Heart left ventricle (tissue), 16 donors: Measurements from ENCODE around the gene CR1. TPM values are rescaled to one million over a fixed set of nuclear protein-coding genes. Genes with fewer than 3 reads are reported as not detected.

Source experiments
- ATAC-seq, 4 donors: fragments of 200-7000 bp; cut with Tn5 transposase; one replicate each; pipeline ENCODE4 v1.9.1; 2020 to 2022; ENCODE audit warnings: moderate library complexity in 4 of 4, mild to moderate bottlenecking in 3 of 4, moderate number of reproducible peaks in 1 of 4
- DNase-seq, 5 donors: peaks; one replicate each; pipeline ENCODE4 v3.0.0-alpha.2; 2020
- H3K27ac ChIP-seq, 12 donors: fragments of 200-600 bp; sonication (generic) in 4 of 12; one replicate each; pipeline versions ENCODE4 v1.5.0 to v1.8.0; 2016 to 2022; ENCODE audit warnings: mild to moderate bottlenecking in 2 of 12
- H3K27me3 ChIP-seq, 9 donors: fragments of 200-600 bp; sonication (generic) in 2 of 9; one replicate each; pipeline versions ENCODE4 v1.5.1 to v1.8.0; 2016 to 2022; ENCODE audit warnings: mild to moderate bottlenecking in 3 of 9
- H3K36me3 ChIP-seq, 9 donors: fragments of 200-600 bp; sonication (generic) in 2 of 9; one replicate each; pipeline versions ENCODE4 v1.5.0 to v1.8.0; 2018 to 2022; ENCODE audit warnings: mild to moderate bottlenecking in 2 of 9
- H3K4me1 ChIP-seq, 12 donors: fragments of 200-600 bp; sonication (generic) in 4 of 12; one replicate each; pipeline versions ENCODE4 v1.5.0 to v1.8.0; 2016 to 2022; ENCODE audit warnings: mild to moderate bottlenecking in 3 of 12
- H3K4me3 ChIP-seq, 12 donors: fragments of 200-600 bp; sonication (generic) in 4 of 12; one replicate each; pipeline versions ENCODE4 v1.5.0 to v1.8.0; 2017 to 2022; ENCODE audit warnings: mild to moderate bottlenecking in 9 of 12, moderate library complexity in 4 of 12
- H3K9me3 ChIP-seq, 12 donors: fragments of 200-600 bp; sonication (generic) in 4 of 12; one replicate each; pipeline versions ENCODE4 v1.5.0 to v1.8.0; 2016 to 2022; ENCODE audit warnings: mild to moderate bottlenecking in 1 of 12
- CTCF ChIP-seq, 12 donors: fragments of 200-600 bp; sonication (generic) in 4 of 12; IDR thresholded peaks; one replicate each; pipeline versions ENCODE4 v1.5.0 to v1.8.0; 2018 to 2022; ENCODE audit warnings: antibody characterized with exemption in 12 of 12, mild to moderate bottlenecking in 5 of 12
- POLR2A ChIP-seq, 2 donors: fragments of 450-650 bp; IDR thresholded peaks; one replicate each; pipeline ENCODE4 v1.6.1; 2017; ENCODE audit warnings: antibody characterized with exemption in 2 of 2, mild to moderate bottlenecking in 2 of 2, moderate library complexity in 2 of 2
- WGBS, 4 donors: extraction: QIAGEN DNeasy Blood & Tissue Kit in 2 of 4; methylation state at CpG; one replicate each; pipeline versions ENCODE4 v1.1.5 to v1.1.7; 2013 to 2018; 5-methylcytosine and 5-hydroxymethylcytosine counted together
- intact Hi-C, 10 donors: fragments of 100-400 bp; cut with DNase I; formaldehyde crosslinking; loops; one replicate each; pipeline versions ENCODE4 v1.11.1 to v1.14.2; 2022
- polyA plus RNA-seq, 2 donors: library from polyadenylated mRNA; stranded (reverse); fragments of 200-250 nt; gene quantifications; one replicate each; pipeline ENCODE4 v1.2.3, GENCODE V29; 2013
- total RNA-seq, 9 donors: library from RNA; depleted of rRNA in 2 of 9; stranded (reverse); fragments of >200 nt in 2 of 9; fragmentation: NEBNext Ultra II Directional in 3 of 9; extraction: Animal tissue kit (Norgen Biotek cat#: 25700) in 3 of 9; gene quantifications; one replicate each; pipeline versions ENCODE4 v1.1.0 to v1.2.4, GENCODE V29; 2016 to 2023
- donor health status: ischemic (EF 13 %, LVEDD 7.1; RV severe dilation, severe dysfunction).
- donor health status: healthy with polysubstance abuse.
- donor health status: DM: no; HTN: yes; CAD: no.
- donor health status: DM: no; HTN: no; CAD: no.
- donor health status: ischemic (EF 25% LVEDD 6.9; RV normal size, moderate dysfunction).
- donor health status: ischemic (EF 25% LVEDD 5.7; RV mildly dilated, moderate dysfunction).
- donor health status: healthy.
- donor health status: DM: yes; HTN: yes; CAD: no.
- donor health status: ischemic (EF 35%, LVEDD 5.7; RV mildly dilated, moderate dysfunction).
- donor health status: nonischemic (EF 11% LVEDD 7.7; RV severe dilation, severe dysfunction).
- donor health status: DM: yes; HTN: yes; CAD: no.
- donor health status: PGD.
- donor health status: ischemic (EF 29% LVEDD 5.4; RV normal size, mild dysfunction).
- donor health status: nonischemic (EF 23%, LVEDD 6.1; RV moderate dilation, normal function).

Gene CR1
- total and polyA plus RNA-seq, 11 donors, result 0.19 to 43.0 (median 1.7) TPM

- no peaks in the 10 kb centered on the region for H3K36me3 ChIP-seq
- peaks cover 0 to 7% (median 0%) of the 10 kb centered on the region in 9 donors for H3K27me3 ChIP-seq
- DNase-seq (no peak), ATAC-seq (no peak)
- H3K27ac ChIP-seq, result no peak overlapping the region
- H3K4me3 ChIP-seq, result no peak overlapping the region
- H3K9me3 ChIP-seq, result no peaks in the 10 kb centered on the region
- 55 to 77% (median 63%) methylated on average over 5 of the region's 5 CpGs for WGBS, 4 donors
- peaks cover 0 to 12% (median 5%) of the 10 kb centered on the region in 12 donors for H3K4me1 ChIP-seq
- intact Hi-C loops, result no loop called here
- TF ChIP-seq CTCF (IDR thresholded peaks at IDR 0.05) (no peak), POLR2A (IDR thresholded peaks at IDR 0.05) (no peak)
Observed at GRCh38 chr1:207649210-207649753, 153.3 kb downstream of the CR1 start.

- intact Hi-C loops, result no loop called here
- DNase-seq, result no peak
- no peak for ATAC-seq
- WGBS, 4 donors, result 61 to 74% (median 68%) methylated on average over 4 of the region's 4 CpGs
- Histone ChIP-seq H3K27ac (no peak overlapping the region), H3K4me3 (no peak overlapping the region), H3K36me3 (no peaks in the 10 kb centered on the region), H3K27me3 (peaks cover 0 to 7% (median 0%) of the 10 kb centered on the region in 9 donors), H3K9me3 (no peaks in the 10 kb centered on the region), H3K4me1 (peaks cover 0 to 5% (median under 1%) of the 10 kb centered on the region in 12 donors)
- TF ChIP-seq CTCF (IDR thresholded peaks at IDR 0.05), result no peak
- no peak for TF ChIP-seq POLR2A (IDR thresholded peaks at IDR 0.05)
Observed at GRCh38 chr1:207649865-207650580, 154.1 kb downstream of the CR1 start.

- TF ChIP-seq POLR2A (IDR thresholded peaks at IDR 0.05), result no peak
- no peak for TF ChIP-seq CTCF (IDR thresholded peaks at IDR 0.05)
- Histone ChIP-seq H3K4me3 (no peak overlapping the region), H3K27ac (no peak overlapping the region), H3K4me1 (no peaks in the 10 kb centered on the region), H3K27me3 (peaks cover 0 to 15% (median 0%) of the 10 kb centered on the region in 9 donors), H3K36me3 (no peaks in the 10 kb centered on the region), H3K9me3 (no peaks in the 10 kb centered on the region)
- intact Hi-C loops, result no loop called here
- DNase-seq (no peak), ATAC-seq (no peak)
- WGBS, 4 donors, result 91 to 100% (median 95%) methylated on average over 1 of the region's 1 CpG
Observed at GRCh38 chr1:207651583-207651982, 155.6 kb downstream of the CR1 start.

GRCh38 chr1:207654320-207654719, 158.4 kb downstream of the CR1 start:
- Histone ChIP-seq H3K9me3 (no peaks in the 10 kb centered on the region), H3K4me3 (no peak overlapping the region), H3K36me3 (no peaks in the 10 kb centered on the region), H3K27ac (no peak overlapping the region), H3K4me1 (no peaks in the 10 kb centered on the region), H3K27me3 (peaks cover 0 to 10% (median 0%) of the 10 kb centered on the region in 9 donors)
- ATAC-seq (no peak), DNase-seq (no peak)
- TF ChIP-seq POLR2A (IDR thresholded peaks at IDR 0.05) (no peak), CTCF (IDR thresholded peaks at IDR 0.05) (peak in 4 of 12 donors; percentile 5 to 30 (median 15))
- intact Hi-C loops, result no loop called here
- 22 to 40% (median 28%) methylated on average over 2 of the region's 2 CpGs for WGBS, 4 donors
